NCI-H82 treated with DMSO at 0.1 percent for 48 hours (cell line): ENCODE measurements around the gene OR1K1.
"Not testable (repeated sequence)": the region's sequence is repeated elsewhere in the genome, so short reads cannot be mapped to it uniquely, and the experiment has no call there.

Experiments
- DNase-seq: peaks from one replicate; lab custom pipeline; 2025; ENCODE audit not compliant: unreplicated experiment; lab: John Stamatoyannopoulos, UW

OR1K1 gene

DNA sequence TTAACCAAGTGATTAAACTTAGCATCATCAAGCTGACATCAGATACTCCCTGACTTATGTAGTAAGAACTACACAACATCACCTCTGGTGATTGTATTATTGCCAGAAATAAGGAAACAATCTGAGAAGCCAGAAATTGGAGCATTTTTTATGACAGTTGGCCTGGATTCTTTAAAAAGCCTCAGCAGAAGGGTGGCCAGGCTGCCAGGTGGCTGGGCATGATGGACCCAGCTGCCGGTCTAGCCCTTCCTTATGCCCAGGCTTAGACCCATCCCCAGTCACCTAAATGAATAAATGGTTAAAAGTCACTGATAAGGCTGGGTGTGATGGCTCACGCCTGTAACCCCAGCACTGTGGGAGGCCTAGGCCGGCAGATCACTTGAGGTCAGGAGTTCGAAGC is 12.8 kb downstream of the OR1K1 start:
- no peak for DNase-seq

DNA sequence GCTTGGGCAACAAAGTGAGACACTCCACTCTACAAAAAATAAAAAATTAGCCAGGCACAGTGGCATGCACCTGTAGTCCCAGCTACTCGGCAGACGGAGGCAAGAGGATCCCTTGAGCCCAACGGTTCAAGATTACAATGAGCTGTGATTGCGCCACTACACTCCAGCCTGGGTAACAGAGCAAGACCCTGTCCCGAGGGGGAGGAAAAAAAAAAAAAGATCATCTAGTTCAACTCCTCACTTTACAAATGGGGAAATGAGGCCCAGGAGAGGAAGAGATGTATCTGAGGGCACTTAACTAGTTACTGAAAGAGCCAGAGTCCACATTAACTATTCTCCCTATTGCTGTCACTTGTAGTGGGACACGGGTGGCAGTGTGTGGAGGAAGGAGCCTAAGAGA is 14.6 kb downstream of the OR1K1 start:
- no peak for DNase-seq

GRCh38 chr9:122815544-122815943 is 15.6 kb downstream of the OR1K1 start:
- DNase-seq, result no peak

DNA sequence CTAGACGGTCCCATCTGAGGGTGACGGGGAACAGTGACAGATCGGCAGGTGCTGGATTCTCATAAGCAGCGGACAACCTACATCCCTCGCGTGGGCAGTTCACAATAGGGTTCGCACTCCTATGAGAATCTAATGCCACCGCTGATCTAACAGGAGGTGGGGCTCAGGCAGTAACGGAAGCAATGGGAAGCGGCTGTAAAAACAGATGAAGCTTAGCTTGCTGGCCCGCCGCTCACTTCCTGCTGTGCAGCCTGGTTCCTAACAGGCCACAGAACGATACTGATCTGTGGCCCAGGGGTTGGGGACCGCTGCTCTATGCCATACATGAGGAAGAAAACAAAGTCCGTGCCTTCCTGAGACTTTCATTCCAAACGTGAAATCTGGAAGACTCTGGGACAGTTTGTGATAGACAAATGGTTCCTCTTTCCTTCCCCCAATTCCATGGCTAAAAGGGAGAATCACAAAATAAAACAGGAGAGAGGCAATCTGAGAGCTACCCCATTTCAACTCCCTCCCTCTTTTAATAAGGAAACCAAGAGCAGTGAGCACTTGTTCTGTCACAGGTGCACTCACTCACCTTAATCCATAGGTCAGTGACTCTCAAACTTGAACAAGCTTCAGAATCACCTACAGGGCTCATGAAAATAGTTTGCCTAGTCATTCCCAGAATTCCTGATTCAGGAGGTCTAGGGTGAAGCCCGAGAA is 16.4 kb downstream of the OR1K1 start:
- no peak for DNase-seq

DNA sequence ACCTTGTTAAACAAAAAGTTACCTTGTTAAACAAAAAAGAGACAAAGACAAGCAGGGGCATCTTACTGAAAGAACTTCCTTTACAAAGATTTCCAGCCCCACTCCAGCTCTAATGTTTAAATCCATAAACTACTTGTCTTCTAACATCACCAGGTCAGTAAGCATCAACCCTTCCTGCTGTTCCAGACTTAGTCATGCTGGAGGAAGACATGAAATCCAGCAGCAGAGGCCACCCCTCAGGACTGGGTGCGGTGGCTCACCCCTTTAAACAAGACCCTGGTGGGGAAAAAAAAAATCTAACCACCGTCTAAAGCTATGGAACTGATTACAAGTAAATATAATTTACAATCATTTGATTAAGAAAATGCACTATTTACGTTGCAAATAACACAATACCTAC is 19.4 kb downstream of the OR1K1 start:
- no peak for DNase-seq

DNA sequence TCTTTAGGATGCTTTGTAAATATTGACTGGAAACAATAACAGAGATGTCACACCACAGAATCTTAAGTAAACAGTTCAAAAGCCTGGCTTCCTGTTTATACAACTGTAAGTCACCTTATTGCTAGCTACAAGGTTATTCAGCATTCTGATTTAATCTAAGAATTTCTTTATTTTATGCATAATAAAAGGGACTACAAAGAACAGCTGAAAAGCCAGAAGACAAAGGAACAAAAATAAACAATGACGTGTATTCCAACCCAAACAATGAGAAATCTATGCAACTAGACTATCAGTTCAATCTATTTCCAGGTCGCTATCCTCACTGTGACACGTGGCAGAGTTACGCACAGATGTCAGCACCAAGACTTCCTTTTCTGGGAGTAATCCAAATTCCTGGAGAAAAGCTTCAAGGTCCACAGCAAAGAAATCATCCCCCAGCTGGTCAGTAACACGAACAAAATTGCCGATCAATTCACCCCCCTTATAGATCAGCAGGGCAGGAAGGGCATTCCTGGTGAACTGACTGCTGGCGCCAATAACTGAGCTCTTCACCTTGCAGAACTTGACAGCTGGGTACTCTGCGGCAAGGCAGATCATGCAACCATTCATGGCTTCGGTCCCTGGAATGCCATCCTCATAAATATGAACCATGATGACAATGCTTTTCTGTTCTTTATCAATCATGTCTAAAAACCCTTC is 20.0 kb downstream of the OR1K1 start:
- no peak for DNase-seq

DNA sequence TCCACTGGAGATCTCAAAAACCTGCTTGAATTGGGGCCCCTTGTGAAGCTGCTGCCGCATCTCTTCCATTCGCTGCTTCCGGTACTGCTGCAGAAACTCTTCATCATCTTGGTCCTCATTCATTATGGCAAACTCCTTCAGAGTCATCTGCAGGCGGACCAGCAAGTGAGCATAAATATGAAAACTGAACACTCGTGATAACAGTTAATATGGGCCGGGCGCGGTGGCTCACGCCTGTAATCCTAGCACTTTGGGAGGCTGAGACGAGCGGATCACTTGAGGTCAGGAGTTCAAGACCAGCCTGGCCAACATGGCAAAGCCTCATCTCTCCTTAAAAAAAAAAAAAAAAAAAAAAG is 20.5 kb downstream of the OR1K1 start:
- DNase-seq, result no peak

DNA sequence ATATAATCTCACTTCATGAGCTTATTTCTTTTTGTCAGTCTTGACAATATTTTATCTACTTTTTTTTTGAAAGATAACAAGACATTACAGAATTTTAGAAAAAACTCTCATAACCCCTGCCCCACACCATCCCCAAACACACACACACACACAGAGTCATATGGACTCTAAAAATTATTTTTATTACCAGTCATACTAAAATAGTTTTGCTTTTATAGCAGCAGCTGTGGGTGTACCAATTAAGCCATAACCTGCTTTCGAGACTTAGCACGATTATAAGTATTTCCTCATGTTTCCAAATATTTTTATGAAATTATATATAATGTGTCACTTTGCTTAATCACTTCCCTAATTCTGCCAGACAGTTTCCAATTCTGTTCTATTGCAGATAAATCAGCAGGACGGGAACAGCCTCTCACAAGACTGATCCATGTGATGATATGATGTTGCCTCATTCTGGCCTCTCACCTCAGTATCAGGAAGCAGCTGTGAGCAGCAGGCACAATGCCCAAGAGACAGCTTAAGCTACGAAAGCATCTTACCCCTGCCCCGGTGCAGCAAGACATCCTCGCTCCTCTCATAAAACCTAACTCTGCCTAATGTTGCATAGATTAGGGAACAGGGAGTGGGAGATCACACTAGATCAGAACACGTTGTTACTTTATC is 21.5 kb downstream of the OR1K1 start:
- peak; percentile 54 for DNase-seq

GRCh38 chr9:122822056-122822455 is 22.1 kb downstream of the OR1K1 start:
- DNase-seq, result peak; percentile 54

DNA sequence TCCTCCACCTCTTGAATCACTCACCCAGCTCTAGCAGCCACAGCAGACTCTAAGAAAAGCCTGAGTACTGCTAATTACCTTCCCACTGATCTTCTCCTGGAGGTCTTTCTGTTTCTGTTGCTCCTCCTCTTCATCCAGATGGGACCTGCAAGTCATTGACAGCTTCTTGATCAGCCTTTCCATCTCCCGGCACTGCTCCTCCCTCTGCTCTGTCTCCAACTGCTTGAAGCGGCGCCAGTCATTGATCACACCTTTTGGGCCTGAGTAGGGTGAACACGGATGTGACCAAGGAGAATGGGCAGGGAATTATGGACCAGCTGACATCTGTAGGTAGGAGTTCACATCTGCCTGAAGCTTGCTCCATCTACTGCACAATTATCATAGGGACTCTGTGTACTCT is 23.0 kb downstream of the OR1K1 start:
- DNase-seq, result no peak

DNA sequence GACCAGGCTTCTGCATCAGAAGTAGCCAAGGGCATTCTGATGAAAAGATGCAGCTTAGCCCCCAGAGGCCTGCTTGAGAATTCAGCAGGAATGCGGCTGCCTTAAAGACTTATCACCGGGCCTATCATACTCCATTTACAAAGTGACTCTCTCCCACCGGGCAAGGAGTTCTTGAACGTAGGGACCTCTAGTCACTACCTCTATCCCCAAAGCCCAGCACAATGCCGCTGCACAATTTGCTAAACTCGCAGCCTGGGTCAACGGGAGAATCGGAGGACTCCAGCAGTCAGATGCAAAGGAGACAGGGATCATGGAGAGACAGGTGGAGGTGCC is 27.8 kb downstream of the OR1K1 start:
- no peak for DNase-seq

DNA sequence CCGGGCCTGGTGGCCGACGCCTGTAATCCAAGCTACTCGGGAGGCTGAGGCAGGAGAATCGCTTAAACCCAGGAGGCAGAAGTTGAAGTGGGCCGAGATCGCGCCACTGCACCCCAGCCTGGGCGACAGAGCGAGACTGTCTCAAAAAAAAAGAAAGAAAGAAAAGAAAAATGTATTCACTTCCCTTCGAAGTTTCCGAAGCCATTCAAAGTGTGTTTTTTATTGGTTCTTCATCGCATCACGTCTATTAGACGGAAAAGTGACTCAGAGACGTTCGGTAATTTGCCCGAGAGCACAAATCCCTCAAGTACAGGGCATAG is 29.0 kb downstream of the OR1K1 start:
- not testable (repeated sequence) for DNase-seq

DNA sequence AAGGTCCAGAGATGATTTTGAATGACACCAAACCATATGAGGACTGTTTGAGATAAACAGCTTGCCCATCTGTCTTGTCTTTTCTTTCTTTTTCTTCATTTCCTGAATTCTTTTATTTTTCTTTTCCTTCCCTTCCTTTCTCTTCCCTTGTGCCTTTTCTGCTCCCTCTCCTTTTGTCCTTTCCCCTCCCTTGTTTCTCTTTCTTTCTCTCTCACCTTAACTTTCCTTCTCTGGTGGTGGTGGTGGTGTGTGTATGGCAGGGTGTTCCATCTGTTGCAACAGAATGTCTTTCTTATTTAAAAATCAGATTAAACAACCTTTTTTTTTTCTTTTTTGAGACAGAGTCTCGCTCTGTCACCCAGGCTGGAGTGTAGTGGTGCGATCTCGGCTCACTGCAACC is 32.3 kb downstream of the OR1K1 start:
- DNase-seq, result no peak

DNA sequence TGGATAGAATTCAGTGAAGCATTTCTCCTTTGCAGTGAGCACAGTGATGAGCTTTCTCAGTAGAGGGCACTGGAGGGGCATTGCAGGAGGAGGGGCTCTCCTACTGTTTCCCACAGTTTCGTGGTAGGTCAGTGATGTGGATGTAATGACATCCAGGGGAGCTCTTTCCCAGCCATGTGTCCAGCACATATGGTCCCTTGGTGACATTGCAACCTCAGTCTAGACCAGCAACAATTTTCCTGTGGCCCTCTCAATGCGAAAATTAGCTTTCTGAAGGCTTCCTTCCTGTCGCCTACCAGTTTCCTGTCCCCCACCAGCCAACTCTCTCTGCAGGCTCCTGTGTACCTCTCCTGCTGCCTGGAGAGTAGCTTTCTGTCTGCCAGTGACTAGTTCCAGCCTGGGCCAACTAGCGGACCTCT is 35.4 kb downstream of the OR1K1 start:
- no peak for DNase-seq

- DNase-seq, result no peak
These were observed 37.4 kb downstream of the OR1K1 start for GRCh38 chr9:122837266-122837850.

- not testable (repeated sequence) for DNase-seq
These were observed 38.5 kb downstream of the OR1K1 start for GRCh38 chr9:122838441-122838840.

DNA sequence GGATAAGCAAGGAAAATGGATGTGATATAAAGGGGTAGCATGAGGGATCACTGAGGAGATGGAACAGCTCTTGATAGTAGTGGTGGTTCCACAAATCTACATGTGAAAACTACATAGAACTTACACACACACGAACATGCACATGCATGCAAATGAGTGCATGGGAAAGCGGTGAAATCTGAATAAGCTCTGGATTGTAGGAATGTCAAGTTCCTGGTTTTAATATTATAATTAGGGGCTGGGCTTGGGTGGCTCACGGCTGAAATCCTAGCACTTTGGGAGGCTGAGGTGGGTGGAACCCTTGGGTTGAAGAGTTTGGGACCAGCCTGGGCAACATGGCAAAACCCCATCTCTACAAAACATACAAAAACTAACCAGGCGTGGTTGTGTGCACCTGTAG is 41.6 kb downstream of the OR1K1 start:
- no peak for DNase-seq

GRCh38 chr9:122844137-122844536 is 44.2 kb downstream of the OR1K1 start:
- no peak for DNase-seq

- DNase-seq, result no peak
These were observed 45.2 kb downstream of the OR1K1 start for GRCh38 chr9:122845116-122845515.

DNA sequence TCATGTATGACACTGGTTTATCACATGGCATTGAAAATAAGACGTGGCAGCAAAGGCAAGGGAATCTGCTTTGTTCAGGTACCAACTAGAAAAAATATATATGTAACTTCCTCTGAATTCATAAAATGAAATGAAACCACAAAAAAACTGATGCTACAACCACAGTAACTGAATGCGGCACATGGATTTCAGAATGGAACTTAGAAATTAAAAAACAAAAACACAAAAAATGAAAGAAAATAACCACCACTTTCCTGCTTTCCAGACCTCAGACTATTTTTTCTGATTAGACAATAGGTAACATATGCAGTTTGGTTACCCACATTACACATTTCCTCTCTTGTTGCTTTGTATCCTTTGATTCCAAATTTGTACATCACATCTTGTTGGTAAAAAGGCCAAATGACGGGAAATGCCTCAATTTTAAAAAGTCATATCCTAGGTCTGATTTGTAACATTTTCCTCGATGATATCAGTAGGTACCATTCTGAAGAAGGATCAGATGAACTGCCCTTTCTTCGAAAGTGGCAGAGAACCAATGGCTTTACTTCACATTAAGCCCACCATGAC is 46.5 kb downstream of the OR1K1 start:
- DNase-seq, result no peak

GRCh38 chr9:122848256-122848943 is 48.5 kb downstream of the OR1K1 start:
- DNase-seq, result no peak
